ENCODE data around the gene OR51V1. TPM values are rescaled to one million over a fixed set of nuclear protein-coding genes. Genes with fewer than 3 reads are reported as not detected.

The OR51V1 gene
- total and polyA plus RNA-seq, 4 donors, result not detected

GRCh38 chr11:5153574-5154431 is 46.7 kb downstream of the OR51V1 start:
- DNase-seq (ENCODE audit: low spot score), result no peak
- TF ChIP-seq EGR1 (IDR thresholded peaks at IDR 0.05; ENCODE audit: low read depth in 2 of 2), result no peak
- TF ChIP-seq RXRA (IDR thresholded peaks at IDR 0.05), result no peak
- no peak for TF ChIP-seq ATF3 (IDR thresholded peaks at IDR 0.05)
- no peak for TF ChIP-seq ZBTB33 (IDR thresholded peaks at IDR 0.05)
- no peak for TF ChIP-seq JUND (IDR thresholded peaks at IDR 0.05)
- TF ChIP-seq FOXA2 (IDR thresholded peaks at IDR 0.05), result no peak
- no peak for TF ChIP-seq RAD21 (IDR thresholded peaks at IDR 0.05)
- TF ChIP-seq FOXA1 (IDR thresholded peaks at IDR 0.05), result no peak
- TF ChIP-seq HNF4A (conservative IDR thresholded peaks at IDR 0.05), result no peak
- TF ChIP-seq, protein P1, sequence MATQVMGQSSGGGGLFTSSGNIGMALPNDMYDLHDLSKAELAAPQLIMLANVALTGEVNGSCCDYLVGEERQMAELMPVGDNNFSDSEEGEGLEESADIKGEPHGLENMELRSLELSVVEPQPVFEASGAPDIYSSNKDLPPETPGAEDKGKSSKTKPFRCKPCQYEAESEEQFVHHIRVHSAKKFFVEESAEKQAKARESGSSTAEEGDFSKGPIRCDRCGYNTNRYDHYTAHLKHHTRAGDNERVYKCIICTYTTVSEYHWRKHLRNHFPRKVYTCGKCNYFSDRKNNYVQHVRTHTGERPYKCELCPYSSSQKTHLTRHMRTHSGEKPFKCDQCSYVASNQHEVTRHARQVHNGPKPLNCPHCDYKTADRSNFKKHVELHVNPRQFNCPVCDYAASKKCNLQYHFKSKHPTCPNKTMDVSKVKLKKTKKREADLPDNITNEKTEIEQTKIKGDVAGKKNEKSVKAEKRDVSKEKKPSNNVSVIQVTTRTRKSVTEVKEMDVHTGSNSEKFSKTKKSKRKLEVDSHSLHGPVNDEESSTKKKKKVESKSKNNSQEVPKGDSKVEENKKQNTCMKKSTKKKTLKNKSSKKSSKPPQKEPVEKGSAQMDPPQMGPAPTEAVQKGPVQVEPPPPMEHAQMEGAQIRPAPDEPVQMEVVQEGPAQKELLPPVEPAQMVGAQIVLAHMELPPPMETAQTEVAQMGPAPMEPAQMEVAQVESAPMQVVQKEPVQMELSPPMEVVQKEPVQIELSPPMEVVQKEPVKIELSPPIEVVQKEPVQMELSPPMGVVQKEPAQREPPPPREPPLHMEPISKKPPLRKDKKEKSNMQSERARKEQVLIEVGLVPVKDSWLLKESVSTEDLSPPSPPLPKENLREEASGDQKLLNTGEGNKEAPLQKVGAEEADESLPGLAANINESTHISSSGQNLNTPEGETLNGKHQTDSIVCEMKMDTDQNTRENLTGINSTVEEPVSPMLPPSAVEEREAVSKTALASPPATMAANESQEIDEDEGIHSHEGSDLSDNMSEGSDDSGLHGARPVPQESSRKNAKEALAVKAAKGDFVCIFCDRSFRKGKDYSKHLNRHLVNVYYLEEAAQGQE (IDR thresholded peaks at IDR 0.05), result no peak

GRCh38 chr11:5151713-5152153 is 48.7 kb downstream of the OR51V1 start:
- Histone ChIP-seq H3K36me3 (ENCODE audit: control insufficient read depth in 4 of 4, insufficient read depth in 3 of 4, low read depth in 1 of 4, low read length in 3 of 4) (no peaks in the 10 kb centered on the region), H3K4me1 (ENCODE audit: control insufficient read depth in 4 of 4, insufficient read depth in 4 of 4, low read length in 3 of 4) (no peaks in the 10 kb centered on the region), H3K9me3 (ENCODE audit: control insufficient read depth in 4 of 4, low read length in 3 of 4) (no peaks in the 10 kb centered on the region), H3K9ac (ENCODE audit: low read depth in 1 of 2, low read length in 2 of 2) (no peak overlapping the region), H3K27me3 (ENCODE audit: control insufficient read depth in 4 of 4, insufficient read depth in 4 of 4, low read length in 3 of 4) (no peaks in the 10 kb centered on the region), H3K4me3 (ENCODE audit: low read depth in 1 of 3, low read length in 3 of 3) (no peak overlapping the region), H3K27ac (ENCODE audit: low read depth in 1 of 2, low read length in 2 of 2) (no peak overlapping the region)
- 50% methylated on average over 3 of the region's 3 CpGs for WGBS
- DNase-seq (ENCODE audit: low spot score), result no peak
- TF ChIP-seq, protein P2, sequence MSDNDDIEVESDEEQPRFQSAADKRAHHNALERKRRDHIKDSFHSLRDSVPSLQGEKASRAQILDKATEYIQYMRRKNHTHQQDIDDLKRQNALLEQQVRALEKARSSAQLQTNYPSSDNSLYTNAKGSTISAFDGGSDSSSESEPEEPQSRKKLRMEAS (IDR thresholded peaks at IDR 0.05), result no peak
- no peak for TF ChIP-seq NR2F2 (IDR thresholded peaks at IDR 0.05)
- no peak for TF ChIP-seq SP1 (IDR thresholded peaks at IDR 0.05)
- TF ChIP-seq ZBTB33 (IDR thresholded peaks at IDR 0.05), result no peak
- no peak for TF ChIP-seq HNF4A (conservative IDR thresholded peaks at IDR 0.05)
- TF ChIP-seq, protein P1 (IDR thresholded peaks at IDR 0.05), result no peak
- TF ChIP-seq GABPA (IDR thresholded peaks at IDR 0.05 in 1 of 2, conservative IDR thresholded peaks at IDR 0.05 in 1 of 2), result no peak
- no peak for TF ChIP-seq FOXA2 (IDR thresholded peaks at IDR 0.05)
- no peak for TF ChIP-seq EGR1 (IDR thresholded peaks at IDR 0.05; ENCODE audit: low read depth in 2 of 2)
- TF ChIP-seq FOXA1 (IDR thresholded peaks at IDR 0.05), result no peak
- no peak for TF ChIP-seq RAD21 (IDR thresholded peaks at IDR 0.05)
- TF ChIP-seq RXRA (IDR thresholded peaks at IDR 0.05), result no peak
- TF ChIP-seq CTCF (IDR thresholded peaks at IDR 0.05; ENCODE audit: low read depth, low read length, missing input control), result no peak

More at GRCh38 chr11:5153574-5154431, 46.7 kb downstream of the OR51V1 start:
- Histone ChIP-seq H3K36me3 (ENCODE audit: control insufficient read depth in 4 of 4, insufficient read depth in 3 of 4, low read depth in 1 of 4, low read length in 3 of 4) (no peaks in the 10 kb centered on the region), H3K9ac (ENCODE audit: low read depth in 1 of 2, low read length in 2 of 2) (no peak overlapping the region), H3K4me3 (ENCODE audit: low read depth in 1 of 3, low read length in 3 of 3) (no peak overlapping the region), H3K27ac (ENCODE audit: low read depth in 1 of 2, low read length in 2 of 2) (no peak overlapping the region), H3K4me1 (ENCODE audit: control insufficient read depth in 4 of 4, insufficient read depth in 4 of 4, low read length in 3 of 4) (no peaks in the 10 kb centered on the region), H3K9me3 (ENCODE audit: control insufficient read depth in 4 of 4, low read length in 3 of 4) (peaks cover 0 to 3% (median 0%) of the 10 kb centered on the region in 4 donors), H3K27me3 (ENCODE audit: control insufficient read depth in 4 of 4, insufficient read depth in 4 of 4, low read length in 3 of 4) (peaks cover 0 to 3% (median 0%) of the 10 kb centered on the region in 4 donors)
- 68% methylated on average over 3 of the region's 3 CpGs for WGBS

Data from liver (tissue), 9 donors.